Aorta (tissue), 5 donors: ENCODE measurements around the gene GPC5. TPM values are rescaled to one million over a fixed set of nuclear protein-coding genes. Genes with fewer than 3 reads are reported as not detected.

Experiments used
- ATAC-seq: fragments of 200-7000 bp; cut with Tn5 transposase; one replicate; pipeline ENCODE4 v1.9.1; 2022; ENCODE audit warnings: moderate library complexity; ENCODE audit not compliant: low FRiP score
- DNase-seq, 2 donors: peaks; one replicate each; pipeline ENCODE4 v3.0.0-alpha.2; 2020
- H3K27ac ChIP-seq, 2 donors: one replicate each; pipeline ENCODE4 v1.5.1; 2013; ENCODE audit warnings: low read length in 2 of 2, mild to moderate bottlenecking in 2 of 2, moderate library complexity in 2 of 2, control low read depth in 1 of 2, inconsistent platforms in 1 of 2, low read depth in 1 of 2
- H3K27me3 ChIP-seq, 2 donors: one replicate each; pipeline ENCODE4 v1.6.1; 2013; ENCODE audit warnings: control low read depth in 1 of 2, low read length in 1 of 2, mild to moderate bottlenecking in 1 of 2, moderate library complexity in 1 of 2; ENCODE audit not compliant: insufficient read depth in 2 of 2, control insufficient read depth in 1 of 2
- H3K36me3 ChIP-seq, 2 donors: one replicate each; pipeline ENCODE4 v1.6.1; 2013; ENCODE audit warnings: control low read depth in 1 of 2, low read length in 1 of 2, mild to moderate bottlenecking in 1 of 2; ENCODE audit not compliant: insufficient read depth in 2 of 2, control insufficient read depth in 1 of 2
- H3K4me1 ChIP-seq, 2 donors: one replicate each; pipeline ENCODE4 v1.6.1; 2013; ENCODE audit warnings: low read length in 2 of 2, control low read depth in 1 of 2, mild to moderate bottlenecking in 1 of 2, moderate library complexity in 1 of 2; ENCODE audit not compliant: insufficient read depth in 2 of 2, control insufficient read depth in 1 of 2
- H3K4me3 ChIP-seq, 2 donors: one replicate each; pipeline ENCODE4 v1.5.1; 2013; ENCODE audit warnings: low read length in 2 of 2, control low read depth in 1 of 2, mild to moderate bottlenecking in 1 of 2
- H3K9me3 ChIP-seq: one replicate; pipeline ENCODE4 v1.6.1; 2013; ENCODE audit warnings: mild to moderate bottlenecking, low read length; ENCODE audit not compliant: control insufficient read depth
- WGBS, 2 donors: extraction: QIAGEN DNeasy Blood & Tissue Kit; methylation state at CpG; one replicate each; pipeline ENCODE4 v1.1.7; 2013; 5-methylcytosine and 5-hydroxymethylcytosine counted together
- intact Hi-C, 2 donors: fragments of 100-400 bp; cut with DNase I; formaldehyde crosslinking; loops; one replicate each; pipeline versions ENCODE4 v1.14.2 to v1.15.0; 2022
- polyA plus RNA-seq, 2 donors: library from polyadenylated mRNA; stranded (reverse); fragments of 200-250 nt; gene quantifications; one replicate each; pipeline ENCODE4 v1.2.3, GENCODE V29; 2013
- total RNA-seq, 2 donors: library from RNA; stranded (reverse); fragmentation: NEBNext Ultra II Directional; extraction: Animal tissue kit (Norgen Biotek cat#: 25700); gene quantifications; one replicate each; pipeline ENCODE4 v1.2.1, GENCODE V29; 2021
- donor health status: healthy with polysubstance abuse.
- donor health status: Bipolar disorder and iron deficiency.
- donor health status: DM: no; HTN: no; CAD: no.
- donor health status: DM: no; HTN: no; CAD: no.
- donor health status: DM: yes; HTN: yes; CAD: no.

The GPC5 gene
- total and polyA plus RNA-seq, 4 donors = 0.97 to 1.5 TPM; not detected in 2

DNA sequence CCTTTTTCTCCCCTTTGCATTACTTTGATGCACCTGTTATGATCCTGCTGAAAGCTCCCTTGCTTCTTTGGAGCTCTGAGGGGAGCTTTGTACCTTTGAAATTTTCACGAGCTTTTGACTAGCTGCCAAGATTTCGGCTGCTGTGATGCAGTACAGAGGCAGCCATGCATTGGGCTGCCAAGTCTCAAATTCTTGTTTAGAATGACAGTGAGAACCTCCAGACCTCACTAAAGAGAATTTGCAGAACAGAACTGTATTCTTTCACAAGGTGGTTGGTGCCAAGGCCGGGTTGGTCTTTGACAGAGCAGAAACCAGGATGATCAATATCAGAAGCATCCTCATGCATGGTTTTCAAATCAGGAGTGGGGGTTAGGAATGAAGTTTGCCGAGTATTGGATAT is 414.8 kb downstream of the GPC5 start:
- Histone ChIP-seq H3K27ac (no peak overlapping the region), H3K36me3 (no peaks in the 10 kb centered on the region), H3K4me1 (no peaks in the 10 kb centered on the region), H3K9me3 (no peaks in the 10 kb centered on the region), H3K4me3 (no peak overlapping the region), H3K27me3 (no peaks in the 10 kb centered on the region)
- no peak for DNase-seq
- no peak for ATAC-seq
- intact Hi-C loops = no loop called here
- WGBS, 2 donors = 13% methylated on average over 4 of the region's 4 CpGs

DNA sequence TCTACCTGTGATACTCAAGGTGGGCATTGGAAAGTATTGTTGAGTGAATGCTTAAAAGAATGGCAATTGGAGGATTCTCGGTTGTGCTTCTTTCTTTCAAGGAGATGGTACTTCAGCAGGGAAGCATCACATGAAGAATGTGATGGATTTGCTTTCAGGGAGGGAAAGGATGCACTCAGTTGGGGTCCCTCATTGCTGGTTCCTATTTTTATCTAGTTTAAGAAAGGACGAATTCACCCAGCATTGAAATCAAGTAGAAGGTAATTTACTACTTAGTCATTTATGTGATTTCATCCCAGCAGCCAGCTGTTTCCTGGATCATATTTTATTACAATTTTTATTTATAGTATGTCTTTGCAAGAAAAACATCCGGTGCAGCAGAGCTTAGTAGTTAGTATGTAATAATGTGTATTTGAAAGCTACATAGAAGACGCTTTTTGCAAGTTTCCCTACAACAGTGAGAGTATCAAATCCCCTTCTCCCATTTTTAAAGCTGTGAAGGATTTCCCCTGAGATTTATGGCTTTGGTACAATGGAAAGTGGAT is 417.9 kb downstream of the GPC5 start:
- DNase-seq (no peak), ATAC-seq (no peak)
- H3K9me3 ChIP-seq = no peaks in the 10 kb centered on the region
- no peaks in the 10 kb centered on the region for H3K36me3 ChIP-seq
- H3K4me1 ChIP-seq = no peaks in the 10 kb centered on the region
- 16 to 25% methylated on average over 4 of the region's 4 CpGs for WGBS, 2 donors
- no peaks in the 10 kb centered on the region for H3K27me3 ChIP-seq
- no peak overlapping the region for H3K27ac ChIP-seq
- H3K4me3 ChIP-seq = no peak overlapping the region
- intact Hi-C loops = no loop called here

DNA sequence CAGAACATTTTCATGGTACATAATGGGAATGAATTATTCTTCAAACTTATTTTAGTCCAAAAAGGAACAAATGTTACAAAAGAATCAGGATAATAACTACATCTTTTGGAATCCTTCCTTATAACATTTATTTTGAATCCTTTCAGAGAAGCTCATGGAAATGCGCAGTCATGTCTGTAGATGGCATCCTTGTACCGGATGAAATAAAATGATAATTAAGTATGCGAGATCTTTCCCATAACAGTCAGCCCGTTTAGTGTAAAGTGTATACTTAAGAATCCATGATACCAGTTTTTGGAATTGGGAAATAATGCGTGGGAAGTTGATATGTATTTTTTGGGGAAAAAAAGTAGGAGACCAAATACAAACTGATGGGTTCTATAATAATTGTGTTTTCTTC is 418.8 kb downstream of the GPC5 start:
- ATAC-seq (no peak), DNase-seq (no peak)
- intact Hi-C loops = no loop called here
- Histone ChIP-seq H3K27me3 (no peaks in the 10 kb centered on the region), H3K36me3 (no peaks in the 10 kb centered on the region), H3K4me3 (no peak overlapping the region), H3K4me1 (no peaks in the 10 kb centered on the region), H3K27ac (no peak overlapping the region), H3K9me3 (no peaks in the 10 kb centered on the region)
- WGBS, 2 donors = 31 to 42% methylated on average over 5 of the region's 5 CpGs

DNA sequence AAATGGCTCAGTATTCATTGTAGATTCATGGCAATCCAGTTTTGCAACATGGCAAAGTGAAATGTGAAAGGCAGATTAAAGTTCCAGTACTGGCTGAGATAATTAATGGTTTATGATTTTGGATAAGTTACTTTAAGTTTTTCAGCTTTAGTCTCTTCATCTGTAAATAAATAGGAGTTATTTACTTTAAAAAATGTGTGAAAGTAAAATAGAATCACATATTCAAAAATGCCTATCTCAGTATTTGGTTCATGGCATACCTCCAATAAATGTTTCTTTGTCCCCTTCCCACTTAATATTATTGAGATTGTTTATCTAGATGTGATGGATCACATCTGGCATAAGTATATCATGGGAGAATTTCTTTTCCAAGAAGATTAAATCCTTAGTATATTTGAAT is 426.0 kb downstream of the GPC5 start:
- Histone ChIP-seq H3K27me3 (no peaks in the 10 kb centered on the region), H3K4me3 (no peak overlapping the region), H3K4me1 (no peaks in the 10 kb centered on the region), H3K36me3 (no peaks in the 10 kb centered on the region), H3K27ac (no peak overlapping the region), H3K9me3 (no peaks in the 10 kb centered on the region)
- intact Hi-C loops = no loop called here
- no peak for ATAC-seq
- DNase-seq = no peak

DNA sequence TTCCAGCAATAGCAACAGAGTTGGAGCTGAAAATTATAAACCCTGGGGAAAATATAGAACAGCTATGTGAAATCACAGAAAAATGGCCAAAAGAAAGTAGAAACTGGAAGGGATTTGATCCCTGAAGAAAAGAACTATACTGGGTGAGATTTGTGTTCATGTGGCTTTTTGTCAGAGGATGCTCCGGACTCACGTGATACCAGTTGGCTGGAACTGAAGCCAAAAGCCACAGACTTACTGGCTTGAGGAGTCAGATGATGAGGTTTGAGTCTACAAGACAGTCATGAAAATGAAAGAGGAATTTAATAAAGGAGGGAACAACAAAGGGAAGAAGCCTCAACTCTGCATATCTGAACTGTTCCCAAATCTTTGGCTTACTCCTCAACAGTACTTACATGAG is 427.1 kb downstream of the GPC5 start:
- no peaks in the 10 kb centered on the region for H3K4me1 ChIP-seq
- ATAC-seq (no peak), DNase-seq (no peak)
- H3K9me3 ChIP-seq = no peaks in the 10 kb centered on the region
- no peaks in the 10 kb centered on the region for H3K27me3 ChIP-seq
- WGBS, 2 donors = 67% methylated on average over 2 of the region's 2 CpGs
- intact Hi-C loops = no loop called here
- H3K36me3 ChIP-seq = no peaks in the 10 kb centered on the region
- no peak overlapping the region for H3K4me3 ChIP-seq
- H3K27ac ChIP-seq = no peak overlapping the region

DNA sequence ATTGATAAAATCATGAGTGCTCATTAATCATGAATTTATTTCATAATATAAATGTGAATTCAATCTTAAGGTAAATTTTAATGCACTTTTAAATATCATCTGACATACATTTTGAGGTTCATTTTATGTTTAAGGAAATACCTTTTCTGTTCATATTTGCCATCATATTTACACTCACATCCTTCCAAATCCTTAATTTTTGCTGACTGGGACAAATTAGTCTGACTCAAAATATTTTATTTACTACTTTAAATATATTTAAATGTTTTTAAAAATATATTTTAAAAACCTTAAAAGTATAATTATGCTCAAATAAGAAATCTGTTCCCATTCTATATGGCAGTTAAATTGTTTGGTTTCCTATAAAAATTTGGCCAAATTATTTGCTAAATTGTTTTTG is 438.1 kb downstream of the GPC5 start:
- H3K36me3 ChIP-seq = no peaks in the 10 kb centered on the region
- no peaks in the 10 kb centered on the region for H3K27me3 ChIP-seq
- H3K27ac ChIP-seq = no peak overlapping the region
- DNase-seq = no peak
- intact Hi-C loops = no loop called here
- no peaks in the 10 kb centered on the region for H3K4me1 ChIP-seq
- H3K9me3 ChIP-seq = no peaks in the 10 kb centered on the region
- ATAC-seq = no peak
- H3K4me3 ChIP-seq = no peak overlapping the region

DNA sequence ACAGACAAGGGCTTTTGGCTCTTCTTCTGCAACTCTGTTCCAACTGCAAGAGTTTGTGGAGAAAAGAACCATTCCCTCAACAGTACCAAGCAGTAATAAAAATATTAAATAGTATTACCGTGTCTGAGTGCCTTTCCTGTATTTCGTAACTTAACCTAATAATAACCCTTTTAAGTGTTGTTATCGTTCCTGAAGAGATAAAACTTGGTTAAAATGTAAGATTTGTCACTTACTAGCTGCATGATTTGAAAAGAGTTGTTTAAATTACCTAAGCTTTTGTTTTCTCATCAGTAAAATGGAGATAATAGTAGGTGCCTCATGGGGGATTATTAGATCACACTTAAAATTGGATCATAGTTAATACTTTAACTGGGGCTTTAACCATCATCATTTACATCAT is 447.2 kb downstream of the GPC5 start:
- H3K4me1 ChIP-seq = no peaks in the 10 kb centered on the region
- no peaks in the 10 kb centered on the region for H3K27me3 ChIP-seq
- ATAC-seq (no peak), DNase-seq (no peak)
- no peaks in the 10 kb centered on the region for H3K9me3 ChIP-seq
- 25 to 43% methylated on average over 3 of the region's 3 CpGs for WGBS, 2 donors
- no peak overlapping the region for H3K4me3 ChIP-seq
- intact Hi-C loops = no loop called here
- no peak overlapping the region for H3K27ac ChIP-seq
- no peaks in the 10 kb centered on the region for H3K36me3 ChIP-seq

DNA sequence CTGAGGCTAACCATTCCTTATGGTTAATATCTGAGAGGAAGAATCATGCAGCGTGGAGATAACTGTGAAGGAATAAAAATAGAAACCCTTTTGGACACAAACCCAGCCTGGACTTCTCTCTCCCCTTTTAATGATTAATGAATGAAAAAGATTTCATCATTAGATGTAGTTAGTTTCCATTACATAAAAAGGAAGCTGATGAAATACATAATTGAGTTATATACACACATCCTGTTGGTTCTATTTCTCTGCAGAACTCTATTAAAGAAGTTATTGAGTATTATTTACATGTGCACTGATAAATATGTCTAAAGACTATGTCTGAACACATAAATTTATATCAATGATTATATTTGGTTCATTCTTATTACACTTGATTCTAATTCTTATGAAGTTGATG is 465.3 kb downstream of the GPC5 start:
- intact Hi-C loops = no loop called here
- Histone ChIP-seq H3K36me3 (no peaks in the 10 kb centered on the region), H3K9me3 (no peaks in the 10 kb centered on the region), H3K4me1 (no peaks in the 10 kb centered on the region), H3K27me3 (no peaks in the 10 kb centered on the region), H3K27ac (no peak overlapping the region), H3K4me3 (no peak overlapping the region)
- DNase-seq = no peak
- no peak for ATAC-seq
- 26 to 28% methylated on average over 1 of the region's 1 CpG for WGBS, 2 donors

DNA sequence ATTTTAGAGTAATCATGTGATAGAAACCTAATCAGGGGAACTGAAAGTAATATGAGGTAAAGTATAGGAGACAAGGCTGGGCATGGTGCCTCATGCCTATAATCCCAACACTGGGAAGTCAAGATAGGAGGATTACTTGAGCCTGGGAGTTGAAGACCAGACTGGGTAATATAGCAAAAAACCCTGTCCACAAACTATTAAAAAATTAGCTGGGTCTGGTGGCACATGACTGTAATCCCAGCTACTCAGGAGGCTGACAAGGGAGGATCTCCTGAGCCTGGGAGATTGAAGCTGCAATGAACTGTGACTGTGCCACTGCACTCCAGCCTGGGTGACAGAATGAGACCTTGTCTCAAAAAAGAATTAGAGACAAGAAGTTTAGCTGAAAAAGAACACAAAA is 469.9 kb downstream of the GPC5 start:
- H3K4me3 ChIP-seq = no peak overlapping the region
- no peak for DNase-seq
- H3K36me3 ChIP-seq = no peaks in the 10 kb centered on the region
- no peak for ATAC-seq
- H3K27ac ChIP-seq = no peak overlapping the region
- H3K27me3 ChIP-seq = no peaks in the 10 kb centered on the region
- H3K4me1 ChIP-seq = no peaks in the 10 kb centered on the region
- intact Hi-C loops = no loop called here
- no peaks in the 10 kb centered on the region for H3K9me3 ChIP-seq
